IMR-90 (cell line): ENCODE measurements around the gene DERA. TPM values are rescaled to one million over a fixed set of nuclear protein-coding genes. Genes with fewer than 3 reads are reported as not detected.

Experiments used
- ATAC-seq: fragments of 200-7000 bp; cut with Tn5 transposase; 2 replicates; pipeline ENCODE4 v1.9.1; 2020; ENCODE audit warnings: low read depth, mild to moderate bottlenecking, moderate library complexity
- BruUV-seq: library from RNA; stranded (reverse); fragments of 400-500 nt; replicated peaks from 2 replicates; lab custom pipeline; 2021; lab: Mats Ljungman, UMichigan
- CTCF ChIA-PET: fragments of 300-600 bp; formaldehyde crosslinking; extraction: SDS; loops from one replicate; lab custom pipeline; 2021; ENCODE audit warnings: antibody characterized with exemption; lab: Yijun Ruan, JAX
- POLR2A ChIA-PET: fragments of 300-600 bp; sonication (Branson Sonifier 250); formaldehyde crosslinking; loops from one replicate; lab custom pipeline; 2022; ENCODE audit warnings: antibody characterized with exemption; ENCODE audit not compliant: unreplicated experiment; lab: Charles Lee
- DNase-seq: peaks from one replicate; pipeline ENCODE4 v3.0.0; 2013
- H2AFZ ChIP-seq: replicated peaks from 2 replicates; pipeline ENCODE3; 2013; ENCODE audit warnings: low read length, mild to moderate bottlenecking; ENCODE audit not compliant: poor library complexity
- H2AK5ac ChIP-seq: 2 replicates; pipeline ENCODE4 v1.6.1; 2013; ENCODE audit warnings: low read depth, low read length, inconsistent platforms
- H2AK9ac ChIP-seq: replicated peaks from 2 replicates; pipeline ENCODE3; 2013; ENCODE audit warnings: mild to moderate bottlenecking, low read depth, low read length, moderate library complexity; ENCODE audit not compliant: poor library complexity
- H2BK120ac ChIP-seq: 2 replicates; pipeline ENCODE4 v1.6.1; 2013; ENCODE audit warnings: low read depth, low read length, inconsistent platforms
- H2BK15ac ChIP-seq: 3 replicates; pipeline ENCODE4 v1.6.1; 2013; ENCODE audit warnings: low read depth, low read length, inconsistent platforms
- H2BK20ac ChIP-seq: 2 replicates; pipeline ENCODE4 v1.6.1; 2013; ENCODE audit warnings: low read depth, mild to moderate bottlenecking, inconsistent platforms, low read length, moderate library complexity
- H2BK5ac ChIP-seq: 2 replicates; pipeline ENCODE4 v1.6.1; 2013; ENCODE audit warnings: mild to moderate bottlenecking, low read depth, low read length, inconsistent platforms; ENCODE audit not compliant: poor library complexity, severe bottlenecking
- H3K14ac ChIP-seq: replicated peaks from 2 replicates; pipeline ENCODE4 v1.6.1; 2013; ENCODE audit warnings: low read depth, low read length, inconsistent platforms
- H3K18ac ChIP-seq: 2 replicates; pipeline ENCODE4 v1.6.1; 2013; ENCODE audit warnings: low read depth, low read length, control low read depth
- H3K23ac ChIP-seq: 2 replicates; pipeline ENCODE4 v1.6.1; 2013; ENCODE audit warnings: low read depth, low read length, inconsistent platforms
- H3K27ac ChIP-seq: 2 replicates; pipeline ENCODE4 v1.5.1; 2013; ENCODE audit warnings: mild to moderate bottlenecking, control low read depth, low read length; ENCODE audit not compliant: insufficient read depth
- H3K27me3 ChIP-seq: 2 replicates; pipeline ENCODE4 v1.6.1; 2013; ENCODE audit warnings: low read length; ENCODE audit not compliant: control insufficient read depth, insufficient read depth
- H3K36me3 ChIP-seq: 2 replicates; pipeline ENCODE4 v1.6.1; 2013; ENCODE audit warnings: low read length, mixed read lengths; ENCODE audit not compliant: control insufficient read depth, insufficient read depth
- H3K4ac ChIP-seq: 2 replicates; pipeline ENCODE4 v1.6.1; 2013; ENCODE audit warnings: low read depth, low read length, inconsistent platforms
- H3K4me1 ChIP-seq: 2 replicates; pipeline ENCODE4 v1.6.1; 2013; ENCODE audit warnings: low read length, mixed read lengths; ENCODE audit not compliant: control insufficient read depth, insufficient read depth
- H3K4me2 ChIP-seq: 2 replicates; pipeline ENCODE4 v1.6.1; 2013; ENCODE audit warnings: low read depth, mild to moderate bottlenecking, control low read depth, low read length, moderate library complexity
- H3K4me3 ChIP-seq: 2 replicates; pipeline ENCODE4 v1.5.1; 2013; ENCODE audit warnings: low read depth, mild to moderate bottlenecking, control low read depth, low read length, moderate library complexity; ENCODE audit not compliant: insufficient read depth
- H3K56ac ChIP-seq: 2 replicates; pipeline ENCODE4 v1.6.1; 2013; ENCODE audit warnings: low read length, inconsistent platforms; ENCODE audit not compliant: insufficient read depth; ENCODE audit errors: extremely low read depth
- H3K79me1 ChIP-seq, 2 experiments: 2 replicates each; pipeline ENCODE4 v1.6.1; 2013; ENCODE audit warnings: low read length in 2 of 2, inconsistent platforms in 1 of 2, low read depth in 1 of 2
- H3K9ac ChIP-seq: 2 replicates; pipeline ENCODE4 v1.6.1; 2013; ENCODE audit warnings: low read depth, low read length, control low read depth
- H3K9me1 ChIP-seq: 2 replicates; pipeline ENCODE4 v1.6.1; 2013; ENCODE audit warnings: low read length, inconsistent platforms; ENCODE audit not compliant: insufficient read depth
- H3K9me3 ChIP-seq: 2 replicates; pipeline ENCODE4 v1.6.1; 2013; ENCODE audit warnings: low read length; ENCODE audit not compliant: control insufficient read depth, insufficient read depth
- H4K20me1 ChIP-seq: 2 replicates; pipeline ENCODE4 v1.6.1; 2013; ENCODE audit warnings: low read length, inconsistent platforms; ENCODE audit not compliant: insufficient read depth
- H4K5ac ChIP-seq: 2 replicates; pipeline ENCODE4 v1.6.1; 2013; ENCODE audit warnings: mild to moderate bottlenecking, low read depth, low read length, control low read depth
- H4K8ac ChIP-seq, 2 experiments: 2 replicates each; pipeline ENCODE4 v1.6.1; 2013; ENCODE audit warnings: low read depth in 2 of 2, low read length in 2 of 2, control low read depth in 1 of 2, inconsistent platforms in 1 of 2
- H4K91ac ChIP-seq: 2 replicates; pipeline ENCODE4 v1.6.1; 2013; ENCODE audit warnings: low read depth, low read length, inconsistent platforms; ENCODE audit not compliant: insufficient read depth
- CEBPB ChIP-seq: IDR thresholded peaks from 2 replicates; pipeline ENCODE4 v1.6.1; 2012; ENCODE audit warnings: low read depth, low read length, improper control_type of control experiment
- CHD1 ChIP-seq: IDR thresholded peaks from 2 replicates; pipeline ENCODE4 v1.6.1; 2012; ENCODE audit warnings: low read depth, low read length, improper control_type of control experiment
- FOS ChIP-seq: fragments of 150-350 bp; IDR thresholded peaks from 2 replicates; pipeline ENCODE4 v1.6.1; 2016; ENCODE audit warnings: low read depth, low read length
- MAFK ChIP-seq: IDR thresholded peaks from 2 replicates; pipeline ENCODE4 v1.6.1; 2012; ENCODE audit warnings: low read depth, low read length, improper control_type of control experiment
- MXI1 ChIP-seq: IDR thresholded peaks from 2 replicates; pipeline ENCODE4 v1.6.1; 2012; ENCODE audit warnings: low read depth, mild to moderate bottlenecking, low read length, moderate library complexity, borderline replicate concordance
- NFE2L2 ChIP-seq: fragments of 150-350 bp; IDR thresholded peaks from 2 replicates; pipeline ENCODE4 v1.6.1; 2016; ENCODE audit warnings: low read depth, mild to moderate bottlenecking, low read length
- POLR2A ChIP-seq: IDR thresholded peaks from 2 replicates; pipeline ENCODE4 v1.6.1; 2012; ENCODE audit warnings: mild to moderate bottlenecking, low read depth, low read length
- RAD21 ChIP-seq: IDR thresholded peaks from 2 replicates; pipeline ENCODE4 v1.6.1; 2012; ENCODE audit warnings: low read length, improper control_type of control experiment
- RCOR1 ChIP-seq: IDR thresholded peaks from 2 replicates; pipeline ENCODE4 v1.6.1; 2012; ENCODE audit warnings: mild to moderate bottlenecking, low read length, improper control_type of control experiment; ENCODE audit not compliant: insufficient replicate concordance
- RFX5 ChIP-seq: IDR thresholded peaks from 2 replicates; pipeline ENCODE4 v1.8.0; 2012; ENCODE audit warnings: low read depth, mild to moderate bottlenecking, low read length, moderate library complexity
- SMC3 ChIP-seq: fragments of 150-350 bp; IDR thresholded peaks from 2 replicates; pipeline ENCODE4 v1.6.1; 2016; ENCODE audit warnings: low read depth, mild to moderate bottlenecking, antibody characterized with exemption, low read length, moderate library complexity
- WGBS, 2 experiments: methylation state at CpG; one replicate each; pipeline versions ENCODE4 v1.1.5 to v1.1.7; 2013; ENCODE audit warnings: missing lambda C conversion rate in 2 of 2; ENCODE audit not compliant: insufficient read length in 1 of 2; ENCODE audit errors: extremely low coverage in 2 of 2; 5-methylcytosine and 5-hydroxymethylcytosine counted together
- dilution Hi-C: fragments of 300-500 bp; cut with HindIII; formaldehyde crosslinking; loops from one replicate; pipeline ENCODE4 v1.14.3; 2018; ENCODE audit warnings: low sequenced_read_pairs; ENCODE audit not compliant: unreplicated experiment
- in situ Hi-C: fragments of 300-500 bp; cut with MboI; formaldehyde crosslinking; loops from 3 replicates; pipeline ENCODE4 v1.14.3; 2019; ENCODE audit warnings: low sequenced_read_pairs, inconsistent platforms, mixed read lengths
- intact Hi-C: fragments of 100-400 bp; cut with micrococcal nuclease; formaldehyde crosslinking; loops from 2 replicates; pipeline ENCODE4 v1.10.0; 2022
- polyA plus RNA-seq, 3 experiments: library from polyadenylated mRNA; depleted of rRNA; stranded (reverse); fragments of >200 nt; gene quantifications; 2 replicates each; pipeline ENCODE4 v1.2.3, GENCODE V29; 2012; ENCODE audit warnings: low replicate concordance in 1 of 3
- total RNA-seq: library from RNA; depleted of rRNA; stranded (reverse); fragments of >200 nt; gene quantifications from 2 replicates; pipeline ENCODE4 v1.2.3, GENCODE V29; 2012
- TF ChIP-seq, protein P1 (sequence below): conservative IDR thresholded peaks from 2 replicates; pipeline ENCODE4 v1.5.1; 2012; ENCODE audit warnings: mild to moderate bottlenecking, low read depth, low read length, improper control_type of control experiment

Gene DERA
- total and polyA plus RNA-seq, 2 of the 4 experiments (the other 2 are of a cell fraction) = 28.1 to 58.6 TPM

GRCh38 chr12:15863984-15864383, 47.1 kb upstream of the DERA start:
- no peak for ATAC-seq
- Histone ChIP-seq H4K5ac (no peak overlapping the region; the same call in 1 of the 2 replicates), H3K4me3 (no peak overlapping the region), H4K91ac (no peak overlapping the region), H3K23ac (no peak overlapping the region), H3K27me3 (no peaks in the 10 kb centered on the region), H3K9me3 (no peaks in the 10 kb centered on the region), H4K8ac (no peak overlapping the region), H2AFZ (no peak overlapping the region), H3K79me1 (no peaks in the 10 kb centered on the region), H3K27ac (no peak overlapping the region), H2BK20ac (no peak overlapping the region), H3K14ac (peak overlapping the region; percentile 31; the same call in 1 of the 2 replicates), H2BK5ac (no peak overlapping the region), H3K9ac (no peak overlapping the region), H2AK5ac (no peak overlapping the region), H3K4me2 (no peak overlapping the region), H3K18ac (no peak overlapping the region), H2BK120ac (no peak overlapping the region), H3K36me3 (no peaks in the 10 kb centered on the region), H3K4ac (no peak overlapping the region), H3K56ac (no peak overlapping the region), H2AK9ac (no peak overlapping the region), H3K9me1 (peaks cover 3% of the 10 kb centered on the region; the same call in 1 of the 2 replicates), H3K4me1 (peaks cover 4% of the 10 kb centered on the region), H4K20me1 (no peaks in the 10 kb centered on the region), H2BK15ac (no peak overlapping the region)
- intact Hi-C loops = no loop called here
- dilution Hi-C loops = no loop called here
- no peak for DNase-seq
- TF ChIP-seq MXI1 = no peak
- no peak for TF ChIP-seq RCOR1
- TF ChIP-seq NFE2L2 = no peak
- no peak for TF ChIP-seq RAD21
- TF ChIP-seq MAFK = no peak
- TF ChIP-seq CHD1 = no peak
- TF ChIP-seq POLR2A = no peak
- no peak for TF ChIP-seq CEBPB
- TF ChIP-seq FOS = no peak
- TF ChIP-seq RFX5 = no peak
- TF ChIP-seq, protein P1, sequence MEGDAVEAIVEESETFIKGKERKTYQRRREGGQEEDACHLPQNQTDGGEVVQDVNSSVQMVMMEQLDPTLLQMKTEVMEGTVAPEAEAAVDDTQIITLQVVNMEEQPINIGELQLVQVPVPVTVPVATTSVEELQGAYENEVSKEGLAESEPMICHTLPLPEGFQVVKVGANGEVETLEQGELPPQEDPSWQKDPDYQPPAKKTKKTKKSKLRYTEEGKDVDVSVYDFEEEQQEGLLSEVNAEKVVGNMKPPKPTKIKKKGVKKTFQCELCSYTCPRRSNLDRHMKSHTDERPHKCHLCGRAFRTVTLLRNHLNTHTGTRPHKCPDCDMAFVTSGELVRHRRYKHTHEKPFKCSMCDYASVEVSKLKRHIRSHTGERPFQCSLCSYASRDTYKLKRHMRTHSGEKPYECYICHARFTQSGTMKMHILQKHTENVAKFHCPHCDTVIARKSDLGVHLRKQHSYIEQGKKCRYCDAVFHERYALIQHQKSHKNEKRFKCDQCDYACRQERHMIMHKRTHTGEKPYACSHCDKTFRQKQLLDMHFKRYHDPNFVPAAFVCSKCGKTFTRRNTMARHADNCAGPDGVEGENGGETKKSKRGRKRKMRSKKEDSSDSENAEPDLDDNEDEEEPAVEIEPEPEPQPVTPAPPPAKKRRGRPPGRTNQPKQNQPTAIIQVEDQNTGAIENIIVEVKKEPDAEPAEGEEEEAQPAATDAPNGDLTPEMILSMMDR = no peak
- TF ChIP-seq SMC3 = no peak
- 100% methylated on average over 4 of the region's 6 CpGs; no CpG with 5 or more reads in 1 of the 2 experiments for WGBS, 2 experiments
- ChIA-PET POLR2A (no interaction called here), CTCF (interaction anchor here (0.8 to 1.1 kb wide), 2 partner anchors 35 to 279 kb away, joined by 3 to 5 read pairs; no protein-coding TSS in a partner anchor)
- in situ Hi-C loops = loop anchor here (10.0 kb wide), 1 partner anchor 329 kb away; no protein-coding TSS in a partner anchor
- no TSS peak for BruUV-seq
